ENCODE results near the gene CCDC116. TPM values are rescaled to one million over a fixed set of nuclear protein-coding genes. Genes with fewer than 3 reads are reported as not detected.

CCDC116 gene
- total RNA-seq, 1 donor from 2014 or later = not detected

DNA sequence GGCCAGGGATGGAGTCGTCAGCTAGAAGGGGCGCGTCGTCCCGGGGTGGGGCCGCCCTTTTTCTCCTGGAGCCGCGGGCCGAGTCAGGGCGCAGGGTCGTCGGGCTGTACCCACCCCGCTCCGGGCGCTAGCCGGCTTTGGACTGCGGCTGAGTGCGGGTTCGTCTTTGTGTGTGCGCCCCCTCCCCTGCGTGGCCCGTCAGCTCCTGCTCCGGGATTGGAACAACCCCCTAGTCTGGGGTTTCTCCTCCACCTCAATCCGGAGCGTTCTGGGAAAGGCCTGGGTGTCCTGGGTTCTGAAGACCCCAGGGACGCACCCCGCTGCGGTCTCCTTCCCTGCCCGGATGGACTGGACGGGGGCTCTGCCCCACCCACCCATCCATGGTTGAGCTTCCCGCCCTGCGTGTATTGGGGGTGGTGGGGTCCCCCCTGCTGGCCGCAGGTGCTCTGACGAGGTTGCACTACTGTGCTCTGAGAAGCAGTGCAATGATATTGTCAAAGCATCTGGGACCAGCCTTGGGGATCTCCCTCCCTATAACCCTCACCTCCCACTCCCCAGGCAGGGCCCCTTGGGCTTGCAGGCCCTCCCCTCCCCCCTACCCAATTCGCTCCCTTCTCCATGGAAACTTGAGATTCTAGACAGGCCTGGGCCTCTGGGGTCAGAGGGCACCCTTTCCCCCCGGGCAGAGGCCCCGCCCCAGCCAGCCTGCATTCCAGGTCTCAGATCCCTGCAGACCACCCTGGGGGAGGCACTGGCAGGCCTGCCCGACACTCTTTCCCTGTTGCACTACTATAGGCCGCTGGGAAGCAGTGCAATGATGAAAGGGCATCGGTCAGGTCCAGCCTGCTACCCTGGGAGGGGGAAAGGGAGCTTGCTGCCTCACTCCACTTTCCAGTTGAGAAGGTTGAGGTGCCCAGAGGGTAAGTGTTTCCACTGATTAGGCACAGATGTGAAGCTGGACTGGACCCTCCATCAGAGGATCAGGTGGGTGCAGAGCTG, 20.3 kb downstream of the CCDC116 start:
- FAIRE-seq = no peak
- peaks cover 1% of the 10 kb centered on the region for H3K36me3 ChIP-seq (ENCODE audit: control insufficient read depth, insufficient read depth, low read length)
- DNase-seq (ENCODE audit: low read depth) = no peak
- H3K4me3 ChIP-seq (ENCODE audit: low read depth, low read length) = peak overlapping the region; percentile 64
- TF ChIP-seq, protein P1, sequence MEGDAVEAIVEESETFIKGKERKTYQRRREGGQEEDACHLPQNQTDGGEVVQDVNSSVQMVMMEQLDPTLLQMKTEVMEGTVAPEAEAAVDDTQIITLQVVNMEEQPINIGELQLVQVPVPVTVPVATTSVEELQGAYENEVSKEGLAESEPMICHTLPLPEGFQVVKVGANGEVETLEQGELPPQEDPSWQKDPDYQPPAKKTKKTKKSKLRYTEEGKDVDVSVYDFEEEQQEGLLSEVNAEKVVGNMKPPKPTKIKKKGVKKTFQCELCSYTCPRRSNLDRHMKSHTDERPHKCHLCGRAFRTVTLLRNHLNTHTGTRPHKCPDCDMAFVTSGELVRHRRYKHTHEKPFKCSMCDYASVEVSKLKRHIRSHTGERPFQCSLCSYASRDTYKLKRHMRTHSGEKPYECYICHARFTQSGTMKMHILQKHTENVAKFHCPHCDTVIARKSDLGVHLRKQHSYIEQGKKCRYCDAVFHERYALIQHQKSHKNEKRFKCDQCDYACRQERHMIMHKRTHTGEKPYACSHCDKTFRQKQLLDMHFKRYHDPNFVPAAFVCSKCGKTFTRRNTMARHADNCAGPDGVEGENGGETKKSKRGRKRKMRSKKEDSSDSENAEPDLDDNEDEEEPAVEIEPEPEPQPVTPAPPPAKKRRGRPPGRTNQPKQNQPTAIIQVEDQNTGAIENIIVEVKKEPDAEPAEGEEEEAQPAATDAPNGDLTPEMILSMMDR (IDR thresholded peaks at IDR 0.05; ENCODE audit: insufficient read depth, low read length, severe bottlenecking) = no peak
- H3K27me3 ChIP-seq (ENCODE audit: control insufficient read depth, insufficient read depth, low read length) = no peaks in the 10 kb centered on the region

DNA sequence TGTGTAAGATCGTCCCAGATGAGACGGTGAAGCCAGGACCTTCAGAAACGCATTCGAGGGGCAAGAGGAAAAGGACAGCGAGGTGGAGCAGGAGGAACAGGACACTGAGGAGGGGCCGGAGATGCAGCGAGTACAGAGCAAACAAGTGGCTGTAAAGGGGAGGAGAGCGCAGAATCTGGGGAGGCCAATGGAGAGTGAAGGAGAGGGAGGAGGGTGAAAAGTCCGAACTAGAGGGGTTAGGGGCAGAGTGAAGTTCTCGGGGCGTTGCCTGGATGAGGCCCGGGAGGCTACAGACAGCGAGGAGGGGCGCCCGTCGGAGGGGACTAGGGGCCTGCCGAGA, 24.4 kb downstream of the CCDC116 start:
- FAIRE-seq (no peak), DNase-seq (ENCODE audit: low read depth) (no peak)
- peaks cover 2% of the 10 kb centered on the region for H3K27me3 ChIP-seq (ENCODE audit: control insufficient read depth, insufficient read depth, low read length)
- no peaks in the 10 kb centered on the region for H3K36me3 ChIP-seq (ENCODE audit: control insufficient read depth, insufficient read depth, low read length)
- TF ChIP-seq, protein P1 (IDR thresholded peaks at IDR 0.05; ENCODE audit: insufficient read depth, low read length, severe bottlenecking) = no peak
- peak overlapping the region; percentile 42 for H3K4me3 ChIP-seq (ENCODE audit: low read depth, low read length)

DNA sequence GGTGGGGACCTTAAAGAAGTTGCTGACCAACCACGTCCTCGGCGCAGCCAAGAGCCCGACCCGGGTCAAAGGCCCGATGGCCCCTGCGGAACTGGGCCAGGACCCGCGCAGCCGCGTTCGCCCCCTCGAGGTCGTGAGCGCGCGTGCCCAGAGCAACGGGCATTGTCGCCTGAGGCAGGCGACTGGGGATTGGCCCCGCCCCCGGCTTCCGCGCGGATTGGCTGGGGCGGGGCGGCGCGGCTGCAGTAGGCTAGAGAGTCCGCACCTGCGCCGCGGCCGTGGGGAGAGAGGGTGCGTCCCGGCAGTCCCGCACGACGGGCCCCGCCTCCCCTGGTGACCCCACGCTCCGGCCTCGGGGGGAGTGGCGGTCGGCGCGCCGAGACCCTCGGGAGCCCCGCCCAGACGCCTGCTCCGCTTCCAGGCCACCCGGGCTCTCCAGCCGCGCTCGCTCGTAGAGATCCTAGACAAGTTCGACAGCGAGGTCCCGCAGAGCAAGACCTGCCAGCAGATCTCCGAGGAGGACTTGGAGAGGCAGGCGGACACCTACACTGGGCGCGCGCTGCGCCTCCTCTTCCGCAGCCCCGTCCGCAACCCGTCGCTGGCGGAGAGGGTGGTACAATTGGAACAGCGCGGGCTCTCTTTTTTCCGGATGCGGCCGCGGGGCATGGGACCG, 24.9 kb downstream of the CCDC116 start:
- FAIRE-seq = no peak

DNA sequence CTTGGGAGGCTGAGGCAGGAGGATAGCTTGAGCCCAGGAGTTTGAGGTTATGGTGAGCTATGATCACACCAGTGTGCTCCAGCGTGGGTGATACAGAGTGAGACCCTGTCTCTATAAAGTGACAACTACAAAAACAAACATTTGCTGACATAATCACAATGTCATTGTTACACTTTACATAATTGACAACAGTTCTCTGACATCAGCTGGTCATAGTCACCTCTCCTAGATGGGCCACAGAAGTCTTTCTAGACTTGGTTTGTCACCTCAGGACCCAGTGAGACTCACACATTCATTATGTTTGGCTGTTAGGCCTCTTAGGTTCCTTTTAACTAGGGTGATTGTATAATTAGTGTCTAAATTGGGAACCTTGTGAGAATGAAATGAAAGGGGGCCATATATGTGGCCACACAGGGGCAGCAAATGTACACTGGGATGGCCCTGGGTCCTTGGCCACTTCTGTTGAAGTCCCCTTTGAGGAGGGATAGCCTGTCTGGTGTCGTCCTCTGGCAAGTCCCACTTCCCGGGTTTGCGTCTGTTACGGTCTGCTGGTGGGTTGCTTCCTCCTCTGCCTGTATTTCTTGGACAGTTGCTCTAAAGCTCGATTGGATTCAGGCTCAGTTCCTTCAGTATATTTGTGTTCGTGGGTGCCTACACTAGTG, 27.4 kb downstream of the CCDC116 start:
- H3K4me3 ChIP-seq (ENCODE audit: low read depth, low read length) = no peak overlapping the region
- peaks cover 2% of the 10 kb centered on the region for H3K27me3 ChIP-seq (ENCODE audit: control insufficient read depth, insufficient read depth, low read length)
- TF ChIP-seq, protein P1 (IDR thresholded peaks at IDR 0.05; ENCODE audit: insufficient read depth, low read length, severe bottlenecking) = no peak
- H3K36me3 ChIP-seq (ENCODE audit: control insufficient read depth, insufficient read depth, low read length) = no peaks in the 10 kb centered on the region
- DNase-seq (ENCODE audit: low read depth) (no peak), FAIRE-seq (no peak)

More for the DNA sequence above, 24.9 kb downstream of the CCDC116 start:
- TF ChIP-seq, protein P1 (IDR thresholded peaks at IDR 0.05; ENCODE audit: insufficient read depth, low read length, severe bottlenecking) = peak; percentile 17
- Histone ChIP-seq H3K27me3 (ENCODE audit: control insufficient read depth, insufficient read depth, low read length) (peaks cover 2% of the 10 kb centered on the region), H3K4me3 (ENCODE audit: low read depth, low read length) (peak overlapping the region; percentile 42), H3K36me3 (ENCODE audit: control insufficient read depth, insufficient read depth, low read length) (no peaks in the 10 kb centered on the region)
- DNase-seq (ENCODE audit: low read depth) = no peak

DNA sequence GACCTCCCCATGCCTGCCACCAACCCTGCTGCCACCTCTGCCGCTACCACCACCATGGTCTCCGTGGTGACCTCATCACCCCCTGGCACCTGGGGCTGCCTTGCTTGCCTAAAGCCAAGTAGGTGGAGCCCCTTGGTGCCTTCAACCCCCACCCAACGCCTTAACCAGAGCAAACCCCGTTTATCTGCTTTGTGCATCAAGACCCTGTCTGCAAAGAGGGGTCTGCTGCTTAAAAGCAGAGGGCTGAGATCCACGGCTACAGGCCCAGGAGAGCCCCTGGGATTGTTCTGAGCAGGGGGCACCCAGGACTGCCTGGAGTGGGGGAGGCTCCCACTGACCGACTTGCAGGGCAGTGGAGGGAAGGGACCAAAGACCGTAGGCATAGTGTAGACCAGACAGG, 28.3 kb downstream of the CCDC116 start:
- Histone ChIP-seq H3K27me3 (ENCODE audit: control insufficient read depth, insufficient read depth, low read length) (peaks cover 2% of the 10 kb centered on the region), H3K4me3 (ENCODE audit: low read depth, low read length) (no peak overlapping the region), H3K36me3 (ENCODE audit: control insufficient read depth, insufficient read depth, low read length) (no peaks in the 10 kb centered on the region)
- no peak for FAIRE-seq
- DNase-seq (ENCODE audit: low read depth) = no peak
- TF ChIP-seq, protein P1 (IDR thresholded peaks at IDR 0.05; ENCODE audit: insufficient read depth, low read length, severe bottlenecking) = no peak

Data from bronchial epithelial cell (primary cell).